HG03520 (cell line): ENCODE measurements around the gene CLMP.

ENCODE experiments used
- ATAC-seq: cut with Tn5 transposase; IDR thresholded peaks from one replicate; pipeline ENCODE4 v1.9.1; 2021; ENCODE audit warnings: mild to moderate bottlenecking, moderate library complexity; ENCODE audit not compliant: unreplicated experiment

CLMP gene

GRCh38 chr11:123195188-123196059, at the start of gene CLMP:
TSS of gene CLMP (minus strand) at chr11:123195248. CDS start at chr11:123194940, 308 bp downstream.
- no peak for ATAC-seq

GRCh38 chr11:123241874-123242543, 47.0 kb upstream of the CLMP start:
- ATAC-seq, result no peak

DNA sequence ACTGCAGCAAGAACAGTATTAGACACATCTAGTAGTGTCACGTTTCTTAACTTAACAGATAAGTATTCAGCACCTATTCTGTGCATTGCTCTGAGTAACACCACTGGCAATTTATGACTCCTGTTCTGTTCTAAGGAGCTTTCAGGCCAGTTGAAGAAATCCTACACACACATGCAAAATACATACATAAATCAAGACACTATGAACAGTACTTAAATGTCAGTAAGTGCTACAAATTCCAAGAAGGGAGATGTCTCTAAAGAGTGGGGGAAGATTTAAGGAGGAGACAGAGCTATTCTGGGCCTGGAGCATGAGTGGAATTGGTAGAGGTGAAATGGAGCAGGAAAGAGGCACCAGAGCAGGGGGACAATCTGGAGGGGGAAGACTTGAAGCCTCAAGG, 46.2 kb upstream of the CLMP start:
- no peak for ATAC-seq

GRCh38 chr11:123239191-123240150, 44.4 kb upstream of the CLMP start:
- ATAC-seq, result no peak

DNA sequence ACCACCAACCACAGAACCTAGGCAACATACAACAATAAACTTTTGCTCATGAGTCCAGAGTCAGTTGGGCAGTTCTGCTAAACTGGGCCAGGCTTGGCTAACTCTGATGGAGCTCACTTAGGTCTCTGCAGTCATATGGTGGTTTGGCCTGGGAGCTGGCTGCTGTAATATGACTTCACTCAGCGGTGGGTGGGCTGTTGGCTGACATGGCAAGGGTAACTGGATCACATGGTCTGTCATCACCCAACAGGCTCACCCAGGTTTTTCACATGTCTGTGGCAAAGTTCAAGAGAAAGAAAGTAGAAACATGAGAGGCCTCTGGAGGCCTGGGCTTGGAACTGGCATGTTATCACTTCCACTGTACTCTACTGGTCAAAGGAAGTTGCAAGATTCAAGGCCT, 43.2 kb upstream of the CLMP start:
- ATAC-seq, result no peak

DNA sequence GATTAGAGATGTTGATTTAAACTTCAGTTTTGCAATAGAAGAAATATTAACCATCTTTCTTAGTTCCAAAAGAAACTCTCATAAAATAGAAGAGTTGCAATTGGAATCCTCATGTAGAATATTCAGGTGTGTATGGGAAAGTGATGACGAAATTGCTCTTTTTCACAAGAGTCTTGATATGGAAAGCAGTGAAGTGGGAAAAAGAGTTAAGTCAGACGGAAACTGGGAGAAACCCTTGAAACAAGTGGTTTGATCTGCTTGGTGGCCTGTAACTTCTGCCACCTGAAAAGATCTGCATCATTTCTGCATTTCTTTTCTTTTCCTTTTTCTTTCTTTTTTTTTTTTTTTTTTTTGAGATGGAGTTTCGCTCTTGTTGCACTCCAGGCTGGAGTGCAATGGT, 41.8 kb upstream of the CLMP start:
- ATAC-seq, result no peak

GRCh38 chr11:123235656-123236261, 40.7 kb upstream of the CLMP start:
- ATAC-seq, result no peak

GRCh38 chr11:123235117-123235655, 40.1 kb upstream of the CLMP start:
- no peak for ATAC-seq

GRCh38 chr11:123233975-123234334, 38.9 kb upstream of the CLMP start:
- no peak for ATAC-seq

DNA sequence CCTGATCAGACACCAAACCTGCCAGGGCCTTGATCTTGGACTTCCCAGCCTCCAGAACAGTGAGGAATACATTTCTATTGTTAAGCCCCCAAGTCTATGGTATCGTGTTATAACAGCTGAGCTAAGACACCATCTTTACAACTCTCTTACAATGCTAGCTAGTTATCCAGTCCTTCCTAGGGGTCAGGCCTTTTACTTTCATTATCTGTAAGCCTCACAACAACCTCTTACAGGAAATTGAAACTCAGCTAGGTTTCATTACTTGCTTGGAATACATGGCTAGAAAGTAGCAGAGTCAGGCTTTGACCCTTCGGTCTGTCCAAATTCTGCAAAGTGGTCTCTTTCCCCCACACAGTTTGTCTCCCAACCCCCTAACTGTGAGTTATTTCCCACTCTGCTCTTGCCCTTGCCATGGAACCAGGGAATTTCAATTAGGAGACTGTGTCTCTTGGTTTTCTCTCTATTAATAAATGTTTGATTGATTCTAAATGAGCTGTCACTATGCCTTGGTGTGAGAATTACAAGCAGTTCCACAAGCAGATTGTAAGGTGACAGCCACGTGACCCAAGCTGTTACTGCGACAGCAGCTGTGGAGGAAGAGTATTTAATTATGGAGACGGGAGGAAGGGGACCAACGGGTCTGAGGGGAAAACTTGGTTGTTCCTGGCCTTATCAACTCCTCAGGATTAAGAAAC, 38.4 kb upstream of the CLMP start:
- ATAC-seq, result peak; percentile 94

DNA sequence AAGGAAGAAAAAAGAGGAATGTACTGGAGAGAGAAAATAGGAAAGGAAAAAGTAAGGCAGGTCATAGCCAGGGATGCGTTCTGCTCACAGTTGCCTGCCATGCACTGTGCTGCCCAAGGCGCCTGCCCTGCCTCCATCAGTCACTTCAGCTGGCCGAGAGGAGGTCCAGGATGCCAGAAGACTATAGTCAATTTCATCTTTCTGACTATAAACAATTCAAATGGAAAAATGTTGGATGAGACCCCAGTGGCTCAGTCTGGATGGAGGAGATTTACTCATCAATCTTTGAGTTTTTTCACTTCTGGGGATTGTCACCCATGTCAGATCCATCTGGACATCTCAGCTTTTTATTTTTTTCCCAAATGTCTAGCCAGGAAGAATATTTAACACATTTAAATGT, 36.7 kb upstream of the CLMP start:
- no peak for ATAC-seq

GRCh38 chr11:123231256-123231655, 36.2 kb upstream of the CLMP start:
- ATAC-seq, result no peak

GRCh38 chr11:123230346-123230745, 35.3 kb upstream of the CLMP start:
- no peak for ATAC-seq

DNA sequence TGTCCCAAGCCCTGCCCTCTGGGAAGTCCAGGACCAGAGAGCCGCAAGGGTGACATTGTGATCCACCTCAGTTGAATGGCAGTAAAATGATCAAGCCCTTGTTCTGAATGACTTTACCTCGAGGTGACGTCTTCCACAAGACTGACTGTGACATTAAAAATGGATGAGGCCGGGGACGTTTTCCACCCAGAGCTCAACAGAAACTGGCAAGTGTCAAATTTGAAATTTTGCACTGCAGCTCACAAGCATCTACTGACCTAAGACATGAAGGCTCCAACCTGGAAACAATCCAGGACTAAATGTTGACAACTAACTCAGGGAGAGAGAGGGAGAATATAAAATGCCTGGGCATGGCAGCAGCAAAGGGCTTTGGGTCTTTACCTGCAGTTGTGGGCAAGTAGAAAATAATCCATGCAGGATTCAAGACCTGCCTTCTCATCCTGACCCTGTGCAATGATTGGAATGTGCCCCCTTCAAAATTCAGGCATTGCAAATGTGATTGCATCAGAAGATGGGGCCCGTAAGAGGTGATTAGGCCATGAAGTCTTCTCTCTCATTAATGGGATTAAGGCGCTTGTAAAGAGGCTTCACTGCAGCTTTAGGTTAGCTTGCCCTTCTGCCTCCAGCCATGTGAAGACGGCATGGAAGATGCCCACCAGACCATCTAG, 33.6 kb upstream of the CLMP start:
- no peak for ATAC-seq

DNA sequence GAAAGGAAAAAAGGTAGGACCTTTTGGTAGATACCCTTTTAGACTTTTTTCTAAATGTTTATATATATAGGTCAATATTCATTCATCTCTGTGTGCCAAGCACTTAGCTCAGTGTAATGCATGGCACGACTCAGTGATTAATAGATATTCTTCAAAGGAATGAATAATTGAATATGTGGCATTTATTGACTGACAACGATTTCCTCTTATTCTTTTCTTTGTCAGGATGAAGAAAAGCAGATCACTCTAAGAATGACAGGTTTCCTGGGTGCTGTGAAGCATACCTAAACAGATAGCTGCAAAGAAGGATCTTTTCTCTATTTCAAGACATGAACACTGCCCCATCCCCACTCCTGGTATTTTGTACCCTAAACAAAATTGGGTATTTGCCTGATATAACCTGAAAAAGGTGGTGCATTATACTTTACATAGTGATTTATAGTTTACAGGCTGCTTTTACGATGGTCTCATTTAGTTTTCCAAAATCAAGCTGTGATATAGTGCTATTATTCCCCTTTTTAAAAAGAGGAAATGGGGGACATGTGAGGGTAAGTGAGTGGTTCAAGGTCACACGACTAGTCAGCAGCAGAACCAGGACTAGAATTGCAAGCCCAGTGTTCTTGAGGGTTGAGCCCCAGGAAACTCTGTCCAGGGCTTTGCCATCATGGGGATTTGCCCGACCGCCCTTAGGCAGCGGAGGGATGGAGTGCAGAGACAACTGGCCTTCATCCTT, 32.9 kb upstream of the CLMP start:
- no peak for ATAC-seq

GRCh38 chr11:123221584-123221983, 26.5 kb upstream of the CLMP start:
- no peak for ATAC-seq

DNA sequence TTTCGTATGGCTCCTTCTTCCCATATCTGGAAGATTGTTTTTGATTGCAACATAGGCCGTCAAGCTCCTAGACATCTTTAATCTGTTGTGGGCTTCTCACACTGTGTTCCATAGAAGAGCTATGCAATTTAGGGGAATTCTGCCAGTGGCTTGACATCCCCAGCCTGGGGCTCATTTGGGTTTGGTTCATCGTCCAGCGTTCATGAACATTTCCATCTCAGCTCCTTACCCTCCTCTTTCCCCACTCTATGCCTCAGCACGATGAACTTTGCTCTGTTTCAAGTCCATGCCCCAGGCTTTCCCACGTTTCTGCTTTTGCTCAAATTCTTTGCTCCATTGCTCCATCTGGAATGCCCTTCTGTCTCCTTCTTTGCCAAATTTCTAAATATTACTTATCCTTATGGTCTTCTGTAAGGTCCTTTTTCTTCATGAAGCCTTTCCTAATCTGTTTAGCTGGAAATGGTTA, 26.1 kb upstream of the CLMP start:
- no peak for ATAC-seq

DNA sequence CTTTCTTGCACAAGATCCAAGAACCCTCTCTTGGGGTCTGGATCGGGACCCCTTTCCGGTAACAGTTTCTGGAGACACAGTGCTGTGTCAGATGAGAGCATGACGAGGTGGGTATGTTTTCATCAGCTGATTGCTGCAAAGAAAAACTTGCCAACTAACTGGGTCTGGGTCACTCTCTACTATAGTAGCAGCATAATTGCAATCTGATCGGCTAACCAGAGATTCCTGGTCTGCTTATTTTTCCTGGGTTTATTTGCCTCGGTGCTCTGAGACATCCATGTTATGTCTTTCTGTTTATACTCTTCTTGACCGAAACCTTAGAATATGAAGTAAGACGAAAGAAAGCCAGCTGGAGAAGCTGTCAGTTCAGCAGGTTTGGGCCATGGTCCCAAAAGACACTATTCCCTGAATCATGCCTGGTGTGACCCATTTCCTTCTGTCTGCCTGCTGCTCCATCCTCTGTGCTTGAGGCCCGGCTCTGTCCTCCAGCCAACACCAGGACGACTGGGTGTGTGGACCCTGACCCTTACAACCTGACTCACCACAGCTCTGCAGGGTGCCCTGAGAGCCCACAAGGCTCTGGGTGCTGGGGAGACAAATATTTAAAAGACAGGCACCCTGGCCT, 24.1 kb upstream of the CLMP start:
- ATAC-seq, result no peak
